ENCODE data around the gene TRNAU1AP.
"Not testable (repeated sequence)": the region's sequence is repeated elsewhere in the genome, so short reads cannot be mapped to it uniquely, and the experiment has no call there.

The TRNAU1AP gene

DNA sequence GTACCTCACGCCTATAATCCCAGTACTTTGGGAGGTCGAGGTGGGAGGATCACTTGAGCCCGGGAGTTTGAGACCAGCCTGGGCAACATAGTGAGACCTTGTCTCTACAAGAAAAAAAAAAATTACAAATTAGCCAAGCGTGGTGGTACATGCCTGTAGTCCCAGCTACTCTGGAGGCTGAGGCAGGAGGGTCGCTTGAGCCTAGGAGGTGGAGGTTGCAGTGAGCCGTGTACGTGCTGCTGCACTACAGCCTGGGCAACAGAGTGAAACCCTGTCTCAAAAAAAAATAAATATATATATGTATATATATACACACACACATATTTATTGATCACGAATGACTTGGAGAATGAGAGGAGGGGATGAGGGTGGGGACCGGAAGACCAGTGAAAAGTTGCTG is 30.3 kb upstream of the TRNAU1AP start:
- not testable (repeated sequence) for DNase-seq

DNA sequence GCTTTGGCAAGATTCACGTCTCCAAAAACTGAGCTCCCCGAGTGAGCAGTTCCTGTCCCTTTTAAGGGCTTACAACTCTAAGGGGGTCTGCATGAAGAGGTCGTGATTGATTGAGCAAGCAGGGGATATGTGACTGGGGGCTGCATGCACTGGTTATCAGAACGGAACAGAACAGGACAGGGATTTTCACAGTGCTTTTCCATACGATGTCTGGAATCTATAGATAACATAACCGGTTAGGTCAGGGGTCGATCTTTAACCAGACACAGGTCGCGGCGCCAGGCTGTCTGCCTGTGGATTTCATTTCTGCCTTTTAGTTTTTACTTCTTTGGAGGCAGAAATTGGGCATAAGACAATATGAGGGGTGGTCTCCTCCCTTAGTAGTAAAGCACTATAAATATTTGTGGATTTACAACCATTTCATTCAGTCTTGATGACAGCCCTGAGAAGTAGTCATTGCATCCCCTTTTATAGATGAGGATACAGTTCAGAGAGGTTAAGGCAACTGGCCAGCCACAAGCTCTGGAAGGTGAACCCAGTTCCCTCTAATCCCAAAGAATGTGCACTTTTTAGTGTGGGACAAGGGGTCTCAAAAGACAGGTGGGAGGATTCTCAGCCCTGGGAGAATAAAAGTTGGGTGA is 27.8 kb upstream of the TRNAU1AP start:
- not testable (repeated sequence) for DNase-seq

DNA sequence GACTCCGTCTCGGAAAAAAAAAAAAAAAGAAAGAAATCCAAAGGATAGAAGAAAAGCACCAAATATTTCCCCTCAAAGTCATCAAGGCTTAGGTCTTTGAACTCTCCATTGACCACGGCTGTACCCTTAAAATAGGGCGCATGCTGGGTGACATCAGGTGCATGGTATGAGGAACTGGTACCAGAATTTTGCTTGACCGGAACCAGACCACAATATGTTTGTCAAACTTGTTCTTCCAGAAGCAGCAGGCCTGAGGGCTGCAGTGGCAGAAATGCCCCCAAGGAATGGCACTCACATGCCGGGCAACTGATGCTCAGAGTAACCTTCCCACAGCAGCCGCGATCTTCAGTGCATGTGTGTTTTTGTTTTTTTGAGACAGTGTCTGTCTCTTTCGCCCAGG is 26.0 kb upstream of the TRNAU1AP start:
- DNase-seq = no peak

DNA sequence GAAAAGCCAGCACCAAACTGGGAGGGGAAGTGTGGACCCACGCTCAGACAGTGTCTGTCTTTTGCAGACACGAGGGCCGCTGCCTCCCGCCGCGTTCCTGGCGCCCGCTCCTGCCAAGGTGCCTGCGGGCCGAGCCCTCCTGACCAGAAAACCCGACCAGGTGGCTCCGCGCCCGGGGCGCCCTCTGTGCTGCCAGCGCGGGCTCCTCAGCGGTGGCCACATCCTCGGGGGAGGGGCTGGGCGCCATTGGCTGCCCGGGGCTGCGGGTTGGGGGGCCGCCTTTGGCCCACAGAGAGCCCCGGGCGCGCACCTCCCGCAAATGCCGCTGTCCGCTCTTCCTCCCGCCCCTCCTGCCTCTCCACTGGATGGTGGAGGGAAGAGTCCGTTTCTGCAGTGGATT is 22.4 kb upstream of the TRNAU1AP start:
- DNase-seq = no peak

DNA sequence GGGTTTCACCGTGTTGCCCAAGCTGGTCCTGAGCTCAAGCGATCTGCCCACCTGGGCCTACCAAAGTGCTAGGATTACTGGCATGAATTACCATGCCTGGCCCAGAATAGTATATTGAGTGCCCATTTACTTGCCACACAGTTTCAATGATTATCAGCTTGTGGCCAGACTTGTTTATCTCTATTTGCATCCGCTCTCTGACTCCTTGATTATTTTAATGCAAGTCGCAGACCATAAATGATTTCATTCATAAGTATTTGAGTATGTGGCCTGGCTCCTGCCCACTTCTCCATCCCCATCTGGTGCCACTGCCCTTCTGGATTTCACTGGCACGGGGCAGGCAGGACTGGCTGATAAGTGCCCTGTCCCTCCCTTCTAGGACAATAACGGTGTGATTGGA is 18.2 kb upstream of the TRNAU1AP start:
- no peak for DNase-seq

DNA sequence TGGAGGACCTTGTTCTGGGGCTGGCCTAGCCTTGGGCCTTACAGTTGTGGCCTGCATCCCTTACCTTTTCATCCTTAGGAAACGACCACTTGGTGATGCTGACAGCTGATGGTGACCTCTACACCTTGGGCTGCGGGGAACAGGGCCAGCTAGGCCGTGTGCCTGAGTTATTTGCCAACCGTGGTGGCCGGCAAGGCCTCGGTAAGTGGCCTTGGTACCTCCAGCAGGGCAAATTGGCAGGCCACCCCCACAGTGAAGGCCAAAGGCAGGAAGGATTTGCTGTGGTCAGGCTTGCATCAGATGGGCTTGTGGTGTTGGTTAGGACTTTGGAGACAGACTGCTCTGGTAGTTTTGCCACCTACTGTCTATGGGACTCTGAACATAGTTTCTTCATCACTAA is 17.7 kb upstream of the TRNAU1AP start:
- no peak for DNase-seq

DNA sequence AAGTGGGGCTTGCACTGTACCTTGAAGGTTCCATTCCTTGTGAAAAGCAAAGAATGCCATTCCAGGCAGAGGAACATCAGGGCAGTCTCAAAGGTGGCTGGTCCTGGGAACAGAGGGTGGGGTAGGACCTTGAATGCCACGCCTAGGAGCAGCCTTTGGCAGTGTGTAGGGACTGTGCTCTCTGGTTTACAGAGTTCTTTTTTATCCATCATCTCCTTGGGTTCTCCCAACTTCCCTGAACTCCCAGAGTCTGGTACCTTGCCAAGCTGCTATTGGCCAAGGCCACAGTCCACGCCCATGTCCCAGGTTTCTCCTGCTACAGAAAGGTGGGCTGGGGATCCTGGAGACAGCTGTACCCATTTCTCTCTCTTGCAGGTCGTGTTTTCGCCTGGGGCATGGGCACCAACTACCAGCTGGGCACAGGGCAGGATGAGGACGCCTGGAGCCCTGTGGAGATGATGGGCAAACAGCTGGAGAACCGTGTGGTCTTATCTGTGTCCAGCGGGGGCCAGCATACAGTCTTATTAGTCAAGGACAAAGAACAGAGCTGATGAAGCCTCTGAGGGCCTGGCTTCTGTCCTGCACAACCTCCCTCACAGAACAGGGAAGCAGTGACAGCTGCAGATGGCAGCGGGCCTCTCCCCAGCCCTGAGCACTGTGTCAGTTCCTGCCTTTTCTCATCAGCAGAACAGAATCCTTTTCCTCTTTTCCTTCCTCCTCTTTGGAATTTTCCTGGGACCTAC is 15.3 kb upstream of the TRNAU1AP start:
- no peak for DNase-seq

DNA sequence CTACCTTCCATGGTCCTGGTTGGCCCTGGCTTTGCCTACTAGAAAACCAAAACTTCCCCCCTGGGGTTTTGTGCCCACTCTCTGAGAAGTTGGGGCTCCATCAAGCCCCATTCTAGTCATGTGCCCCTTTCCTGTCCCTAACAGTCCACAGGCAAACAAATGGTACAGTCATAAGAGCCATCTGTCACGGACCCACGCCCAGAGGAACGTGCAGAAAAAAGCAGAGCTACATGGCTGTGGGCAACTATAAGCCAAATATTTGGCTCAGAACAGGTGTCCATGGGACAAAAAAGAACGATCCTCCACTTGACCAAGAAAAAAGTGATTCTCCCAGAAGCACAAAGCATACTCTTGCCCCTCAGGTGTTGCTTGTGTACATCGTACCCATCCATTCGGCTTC is 14.6 kb upstream of the TRNAU1AP start:
- DNase-seq = no peak

DNA sequence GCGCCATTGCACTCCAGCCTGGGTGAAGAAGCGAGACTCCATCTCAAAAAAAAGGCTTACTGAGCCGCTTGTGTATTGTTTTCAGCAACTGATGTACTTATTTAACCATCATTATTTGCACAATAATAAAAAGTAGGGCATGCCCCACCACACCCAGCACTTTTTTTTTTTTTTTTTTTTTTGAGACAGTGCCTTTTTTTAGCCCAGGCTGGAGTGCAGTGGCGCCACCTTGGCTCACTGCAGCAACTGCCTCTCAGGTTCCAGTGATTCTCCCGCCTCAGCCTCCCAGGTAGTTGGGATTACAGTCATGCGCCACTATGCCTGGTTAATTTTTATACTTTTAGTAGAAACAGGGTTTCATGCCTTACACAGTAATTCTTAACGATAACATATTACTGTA is 12.2 kb upstream of the TRNAU1AP start:
- DNase-seq = no peak

DNA sequence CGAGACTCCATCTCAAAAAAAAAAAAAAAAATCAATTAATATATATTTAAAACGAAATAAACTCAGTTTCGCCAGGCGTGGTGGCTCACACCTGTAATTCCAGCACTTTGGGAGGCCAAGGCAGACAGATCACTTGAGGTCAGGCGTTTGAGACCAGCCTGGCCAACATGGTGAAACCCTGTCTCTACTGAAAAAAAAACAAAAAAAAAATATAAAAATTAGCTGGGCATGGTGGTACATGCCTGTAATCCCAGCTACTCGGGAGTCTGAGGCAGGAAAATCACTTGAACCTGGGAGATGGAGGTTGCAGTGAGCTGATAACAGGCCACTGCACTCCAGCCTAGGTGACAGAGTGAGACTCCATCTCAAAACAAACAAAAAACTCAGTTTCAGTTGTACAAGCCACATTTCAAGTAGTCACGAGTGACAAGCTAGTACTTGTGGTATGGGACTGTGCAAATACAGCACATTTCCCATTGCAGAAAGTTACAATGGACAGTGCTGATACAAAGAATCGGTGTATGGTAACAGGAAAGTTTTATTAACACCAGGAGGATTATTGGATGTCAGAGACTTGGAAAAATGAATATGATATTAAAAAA is 11.4 kb upstream of the TRNAU1AP start:
- not testable (repeated sequence) for DNase-seq

DNA sequence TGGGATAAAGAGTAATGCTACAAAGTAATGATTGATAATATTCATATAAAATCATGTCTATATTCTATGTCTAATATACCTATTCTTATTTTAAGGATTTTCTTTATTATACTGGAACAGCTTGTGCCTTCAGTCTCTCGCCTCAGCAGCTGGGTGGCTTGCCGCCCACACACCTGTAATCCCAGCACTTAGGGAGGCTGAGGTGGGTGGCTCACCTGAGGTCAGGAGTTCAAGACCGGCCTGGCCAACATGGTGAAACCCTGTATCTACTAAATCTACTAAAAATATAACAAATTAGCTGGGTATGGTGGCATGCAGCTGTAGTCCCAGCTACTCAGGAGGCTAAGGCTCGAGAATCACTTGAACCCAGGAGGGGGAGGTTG is 7.6 kb upstream of the TRNAU1AP start:
- DNase-seq = no peak

DNA sequence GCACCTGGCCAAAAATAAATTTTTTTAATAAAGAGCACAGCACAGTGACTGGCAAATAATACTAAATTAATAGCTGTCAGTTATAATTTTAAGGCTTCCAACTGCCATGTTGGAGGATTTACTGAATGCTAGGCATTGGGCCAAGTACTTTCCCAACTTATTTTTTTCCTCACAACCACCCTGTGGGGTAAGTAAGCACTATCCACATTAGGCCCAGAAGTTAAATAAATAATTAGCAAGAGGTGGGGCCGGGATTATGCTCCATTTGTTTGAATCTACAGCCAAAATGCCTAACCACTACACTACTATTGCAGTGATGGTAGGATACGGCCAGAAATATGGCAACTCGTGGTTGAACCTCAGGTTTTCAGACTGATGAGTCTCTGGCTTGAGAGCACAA is 4.6 kb upstream of the TRNAU1AP start:
- no peak for DNase-seq

DNA sequence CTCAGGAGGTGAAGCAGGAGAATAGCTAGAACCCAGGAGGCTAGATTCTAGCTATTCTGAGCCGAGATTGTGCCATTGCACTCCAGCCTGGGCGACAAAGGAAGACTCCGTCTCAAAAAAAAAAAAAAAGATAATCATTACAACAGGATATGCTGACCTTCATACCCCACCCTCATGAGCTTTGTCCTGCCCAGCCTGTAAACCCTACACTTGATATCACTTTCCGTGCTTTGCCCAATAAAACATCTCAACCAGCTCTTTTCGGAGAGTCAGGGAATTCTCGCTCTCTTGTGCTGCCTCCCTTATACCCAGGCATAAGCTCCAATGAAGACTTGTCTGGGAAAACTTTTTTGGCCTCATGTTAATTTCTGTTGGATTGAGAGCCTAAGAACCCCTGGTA is 1.5 kb upstream of the TRNAU1AP start:
- no peak for DNase-seq

DNA sequence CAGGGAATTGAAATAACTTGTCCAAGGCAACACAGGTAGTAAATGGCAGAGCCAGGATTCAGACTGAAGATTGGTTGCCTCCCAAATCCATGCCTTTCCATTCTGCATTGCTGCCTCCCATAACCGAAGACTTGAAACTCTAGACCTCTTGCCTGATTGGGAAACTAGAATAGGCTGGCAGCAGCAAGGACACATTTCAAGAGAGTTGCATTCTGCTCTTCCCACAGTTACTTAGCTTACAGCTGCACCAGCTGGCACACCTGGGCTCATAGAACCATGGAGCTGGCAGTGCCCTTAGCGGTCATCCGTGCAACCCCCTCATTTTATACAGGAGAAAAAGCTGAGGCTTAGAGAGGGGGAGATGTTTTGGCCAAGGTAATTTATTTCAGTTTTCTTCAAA is 8.0 kb downstream of the TRNAU1AP start:
- DNase-seq = no peak

DNA sequence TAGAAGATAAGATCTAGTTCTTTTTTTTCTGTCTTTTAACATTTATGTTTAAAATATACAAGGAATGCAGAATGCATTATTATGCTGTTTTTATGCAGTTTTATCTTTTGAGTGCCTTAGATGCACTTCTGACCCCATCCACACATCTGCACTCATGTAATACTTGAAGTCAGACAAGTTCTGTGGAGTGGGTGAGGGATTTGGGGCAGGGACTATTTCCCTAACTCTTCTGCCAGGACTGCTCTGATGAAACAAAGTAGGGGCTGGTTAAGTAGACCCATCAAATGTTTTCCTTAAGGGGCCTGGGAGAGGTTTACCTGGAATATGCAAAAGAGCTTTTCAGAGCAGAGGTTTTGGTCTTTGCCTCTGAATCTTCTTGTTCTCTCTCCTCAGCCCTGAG is 11.4 kb downstream of the TRNAU1AP start:
- DNase-seq = no peak

DNA sequence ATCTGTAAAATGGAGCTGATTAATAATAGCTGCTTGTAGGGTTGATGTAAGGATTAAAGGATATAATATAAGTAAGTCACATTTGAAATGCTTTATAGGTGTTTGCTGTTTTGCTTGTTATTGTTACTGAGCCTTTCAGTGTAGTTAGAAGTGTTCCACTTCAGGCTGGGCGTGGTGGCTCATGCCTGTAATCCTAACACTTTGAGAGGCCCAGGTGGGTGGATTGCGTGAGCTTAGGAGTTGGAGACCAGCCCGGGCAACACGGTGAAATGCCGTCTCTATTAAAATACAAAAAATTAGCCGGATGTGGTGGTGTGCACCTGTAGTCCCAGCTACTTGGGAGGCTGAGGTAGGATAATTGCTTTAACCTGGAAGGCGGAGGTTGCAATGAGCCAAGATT is 12.2 kb downstream of the TRNAU1AP start:
- DNase-seq = no peak

DNA sequence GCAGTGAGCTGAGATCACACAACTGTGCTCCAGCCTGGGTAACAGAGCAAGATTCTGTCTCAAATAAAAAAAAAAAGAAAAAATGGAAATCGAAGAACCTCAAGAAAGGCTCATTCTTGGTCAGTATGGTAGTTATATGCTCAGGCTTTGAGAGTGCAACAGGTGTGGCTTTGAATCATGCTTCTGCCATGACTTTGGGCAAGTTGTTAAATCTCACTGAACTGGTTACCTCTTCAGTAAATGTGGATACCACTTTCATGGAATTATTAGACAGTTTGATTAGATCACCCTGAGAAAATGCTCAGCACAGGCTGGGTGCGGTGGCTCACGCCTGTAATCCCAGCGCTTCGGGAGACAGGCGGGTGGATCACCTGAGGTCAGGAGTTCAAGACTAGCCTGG is 12.8 kb downstream of the TRNAU1AP start:
- DNase-seq = no peak

DNA sequence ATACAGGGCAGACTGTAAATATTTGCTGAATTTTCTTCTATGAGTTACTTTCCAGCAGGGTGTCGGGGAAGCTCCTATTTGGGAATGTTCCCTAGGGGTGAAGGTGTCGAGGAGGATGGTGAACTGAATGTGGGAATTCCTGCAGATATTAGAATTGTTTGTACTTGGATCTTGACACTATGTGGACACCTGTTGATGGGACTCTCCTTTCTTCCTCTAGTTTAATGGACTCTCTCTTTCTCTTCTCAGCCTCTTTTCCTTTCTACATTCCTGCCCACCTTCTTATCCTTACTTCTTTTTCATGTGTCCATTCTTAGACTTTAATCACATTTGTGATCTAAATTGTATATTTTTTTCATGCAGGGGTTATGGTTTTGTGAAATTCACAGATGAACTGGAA is 14.0 kb downstream of the TRNAU1AP start:
- no peak for DNase-seq

DNA sequence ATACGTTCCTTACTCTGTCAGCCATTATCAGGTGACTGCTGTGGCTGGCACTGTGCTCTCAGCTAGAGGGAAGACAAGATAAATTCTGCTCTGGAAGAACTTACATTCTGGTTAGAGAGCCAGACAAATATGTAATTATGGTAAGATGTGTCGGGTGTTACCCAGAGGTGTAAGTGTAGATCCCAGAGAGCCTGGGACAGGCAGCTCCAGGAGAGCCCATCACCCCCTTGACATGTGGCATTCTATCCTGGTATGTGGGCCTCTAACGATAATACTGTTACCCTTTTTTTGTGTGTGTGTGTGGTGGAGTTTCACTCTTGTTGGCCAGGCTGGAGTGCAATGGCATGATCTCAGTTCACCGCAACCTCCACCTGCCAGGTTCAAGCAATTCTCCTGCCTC is 19.0 kb downstream of the TRNAU1AP start:
- no peak for DNase-seq

DNA sequence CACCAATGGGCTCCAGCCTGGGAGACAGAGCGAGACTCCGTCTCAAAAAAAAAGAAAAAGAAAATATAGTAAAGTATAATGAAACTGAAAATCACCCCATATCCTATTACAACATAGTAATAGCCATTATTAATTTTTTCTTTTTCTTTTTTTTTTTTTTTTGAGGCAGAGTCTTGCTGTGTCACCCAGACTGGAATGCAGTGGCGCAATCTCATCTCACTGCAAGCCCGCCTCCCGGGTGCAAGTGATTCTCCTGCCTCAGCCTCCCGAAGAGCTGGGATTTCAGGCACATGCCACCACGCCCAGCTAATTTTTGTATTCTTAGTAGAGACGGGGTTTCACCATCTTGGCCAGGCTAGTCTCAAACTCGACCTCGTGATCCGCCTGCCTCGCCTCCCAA is 20.0 kb downstream of the TRNAU1AP start:
- not testable (repeated sequence) for DNase-seq

DNA sequence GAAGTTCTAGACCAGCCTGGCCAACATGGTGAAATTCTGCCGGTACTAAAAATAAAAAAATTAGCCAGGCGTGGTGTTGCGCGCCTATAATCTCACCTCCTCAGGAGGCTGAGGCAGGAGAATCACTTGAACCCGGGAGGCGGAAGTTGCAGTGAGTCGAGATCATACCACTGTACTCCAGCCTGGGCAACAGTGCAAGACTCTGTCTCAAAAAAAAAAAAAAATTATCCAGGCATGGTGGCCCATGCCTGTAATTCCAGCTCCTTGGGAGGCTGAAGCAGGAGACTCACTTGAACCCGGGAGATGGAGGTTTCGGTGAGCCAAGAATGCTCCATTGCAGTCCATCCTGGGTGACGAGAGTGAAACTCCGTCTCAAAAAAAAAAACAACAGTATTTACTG is 20.7 kb downstream of the TRNAU1AP start:
- DNase-seq = no peak

DNA sequence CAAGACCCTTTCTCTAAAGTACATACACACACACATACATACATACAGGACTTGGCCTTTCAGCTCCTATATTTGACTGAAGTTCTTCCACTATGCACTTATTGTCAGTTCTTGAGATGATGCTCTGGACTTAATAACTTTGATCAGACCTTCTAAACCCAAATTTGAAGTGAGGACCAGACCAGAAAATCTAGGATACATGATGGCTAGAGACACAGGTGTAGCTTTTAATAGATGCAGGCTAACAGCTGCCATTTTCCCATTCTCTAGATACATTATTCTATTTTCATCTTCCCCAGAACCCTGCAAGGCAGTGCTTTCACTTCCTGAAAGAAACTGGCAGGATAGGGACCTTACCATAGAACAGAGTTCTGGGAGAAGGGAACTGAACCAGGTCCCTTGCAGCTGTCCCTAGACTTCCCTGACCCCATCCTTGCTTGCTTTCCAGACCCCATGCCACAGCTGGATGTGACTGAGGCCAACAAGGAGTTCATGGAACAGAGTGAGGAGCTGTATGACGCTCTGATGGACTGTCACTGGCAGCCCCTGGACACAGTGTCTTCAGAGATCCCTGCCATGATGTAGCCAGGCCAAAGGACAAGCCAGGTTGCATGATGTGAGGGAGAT is 24.3 kb downstream of the TRNAU1AP start:
- DNase-seq = no peak

DNA sequence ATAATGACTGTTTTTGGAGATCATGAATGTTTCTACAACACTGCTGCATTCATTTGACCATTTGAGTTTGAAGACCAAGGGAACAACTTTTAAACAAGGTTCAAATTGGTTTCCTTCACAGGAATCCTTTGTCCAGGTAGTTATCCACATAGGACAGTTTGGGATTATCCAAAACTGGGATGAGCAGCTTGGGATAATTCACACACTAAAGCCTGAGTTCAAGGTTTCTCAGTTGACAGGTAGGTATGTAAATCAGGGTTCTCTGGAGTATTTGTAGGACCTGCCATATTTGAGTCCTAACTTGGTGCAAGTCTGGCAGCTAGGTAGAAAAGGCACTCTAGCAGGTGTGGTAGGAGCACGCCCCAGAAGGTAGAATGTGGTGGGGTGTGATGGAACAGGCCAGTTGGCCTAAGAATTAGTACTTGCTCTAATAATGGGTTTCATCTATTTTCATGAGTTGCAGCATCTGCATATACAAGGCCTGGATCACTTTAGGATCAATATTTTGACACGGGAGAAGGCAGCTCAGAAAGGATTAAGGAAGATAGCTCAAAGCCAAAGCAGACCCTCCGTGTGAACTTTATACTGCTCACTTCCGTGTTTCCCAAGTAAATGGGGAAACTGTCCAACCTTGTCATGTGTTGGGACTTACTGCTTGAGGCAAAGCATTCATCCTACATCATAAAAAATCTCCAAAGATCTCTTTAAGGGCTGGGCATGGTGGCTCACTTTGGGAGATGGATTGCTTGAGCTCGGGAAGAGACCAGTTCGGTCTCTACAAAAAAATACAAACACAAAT is 25.1 kb downstream of the TRNAU1AP start:
- DNase-seq = no peak
